Vagina (tissue), 2 donors: ENCODE measurements around the gene AGMAT. TPM values are rescaled to one million over a fixed set of nuclear protein-coding genes. Genes with fewer than 3 reads are reported as not detected.

ENCODE experiments used
- DNase-seq, 2 donors: peaks; one replicate each; pipeline ENCODE4 v3.0.0-alpha.2; 2017; ENCODE audit errors: extremely low spot score in 2 of 2
- H3K27ac ChIP-seq: fragments of 200-600 bp; sonication (generic); one replicate; pipeline ENCODE4 v1.5.1; 2019
- H3K27me3 ChIP-seq: fragments of 200-600 bp; sonication (generic); one replicate; pipeline ENCODE4 v1.5.1; 2019
- H3K36me3 ChIP-seq, 2 donors: fragments of 200-600 bp; sonication (generic); one replicate each; pipeline ENCODE4 v1.5.1; 2017 to 2019
- H3K4me1 ChIP-seq: fragments of 200-600 bp; sonication (generic); one replicate; pipeline ENCODE4 v1.5.1; 2019
- H3K4me3 ChIP-seq, 2 donors: fragments of 200-600 bp; sonication (generic); 1 replicate in 1 of 2; 2 replicates in 1 of 2; pipeline ENCODE4 v1.5.1; 2016 to 2019
- H3K9me3 ChIP-seq: fragments of 200-600 bp; sonication (generic); one replicate; pipeline ENCODE4 v1.5.1; 2019
- CTCF ChIP-seq, 3 experiments: fragments of 450-650 bp in 2 of 3; fragments of 200-600 bp in 1 of 3; sonication (generic) in 1 of 3; IDR thresholded peaks; one replicate each; pipeline ENCODE4 v1.5.1; 2017 to 2019; ENCODE audit warnings: antibody characterized with exemption in 3 of 3, mild to moderate bottlenecking in 2 of 3, moderate library complexity in 2 of 3
- POLR2A ChIP-seq, 2 donors: fragments of 450-650 bp; IDR thresholded peaks; one replicate each; pipeline ENCODE4 v1.6.1; 2017; ENCODE audit warnings: antibody characterized with exemption in 2 of 2, mild to moderate bottlenecking in 2 of 2, moderate library complexity in 2 of 2
- POLR2AphosphoS5 ChIP-seq, 2 donors: sonication (generic); formaldehyde crosslinking; IDR thresholded peaks; one replicate each; pipeline ENCODE4 v1.9.0; 2017; ENCODE audit warnings: antibody characterized with exemption in 2 of 2, mild to moderate bottlenecking in 2 of 2, low read depth in 1 of 2; ENCODE audit not compliant: insufficient read depth in 1 of 2
- intact Hi-C: fragments of 100-400 bp; cut with DNase I; formaldehyde crosslinking; loops from one replicate; pipeline ENCODE4 v1.15.1; 2023
- total RNA-seq: library from RNA; depleted of rRNA; stranded (reverse); fragments of >200 nt; gene quantifications from one replicate; pipeline ENCODE4 v1.2.3, GENCODE V29; 2016

The AGMAT gene
- total RNA-seq, 1 donor from 2014 or later = 1.5 TPM

- Histone ChIP-seq H3K27me3 (no peaks in the 10 kb centered on the region), H3K4me3 (no peak overlapping the region), H3K36me3 (no peaks in the 10 kb centered on the region), H3K27ac (no peak overlapping the region), H3K9me3 (no peaks in the 10 kb centered on the region), H3K4me1 (peaks cover 22% of the 10 kb centered on the region)
- DNase-seq = no peak
- intact Hi-C loops = loop anchor here (10.0 kb wide), 1 partner anchor 146 kb away; the partner anchor contains the start of gene TMEM82
- TF ChIP-seq POLR2AphosphoS5 (IDR thresholded peaks at IDR 0.05; ENCODE audit: insufficient read depth in 1 of 2, low read depth in 1 of 2) (no peak), CTCF (IDR thresholded peaks at IDR 0.05) (no peak), POLR2A (IDR thresholded peaks at IDR 0.05) (no peak)
Measured at GRCh38 chr1:15598436-15598835, 13.6 kb upstream of the AGMAT start.

- Histone ChIP-seq H3K4me3 (no peak overlapping the region), H3K9me3 (no peaks in the 10 kb centered on the region), H3K4me1 (no peaks in the 10 kb centered on the region), H3K27me3 (no peaks in the 10 kb centered on the region), H3K27ac (no peak overlapping the region), H3K36me3 (no peaks in the 10 kb centered on the region)
- intact Hi-C loops = loop anchor here (10.0 kb wide), 1 partner anchor 149 kb away; the partner anchor contains the start of gene TMEM82
- TF ChIP-seq POLR2AphosphoS5 (IDR thresholded peaks at IDR 0.05; ENCODE audit: insufficient read depth in 1 of 2, low read depth in 1 of 2) = no peak
- TF ChIP-seq POLR2A (IDR thresholded peaks at IDR 0.05) = no peak
- TF ChIP-seq CTCF (IDR thresholded peaks at IDR 0.05) = no peak
- no peak for DNase-seq
Measured at GRCh38 chr1:15595809-15596617, 11.2 kb upstream of the AGMAT start.

GRCh38 chr1:15592285-15592684, 7.4 kb upstream of the AGMAT start:
- no peaks in the 10 kb centered on the region for H3K4me1 ChIP-seq
- no peak overlapping the region for H3K4me3 ChIP-seq
- no peak for DNase-seq
- H3K27me3 ChIP-seq = no peaks in the 10 kb centered on the region
- TF ChIP-seq POLR2A (IDR thresholded peaks at IDR 0.05) (no peak), CTCF (IDR thresholded peaks at IDR 0.05) (no peak), POLR2AphosphoS5 (IDR thresholded peaks at IDR 0.05; ENCODE audit: insufficient read depth in 1 of 2, low read depth in 1 of 2) (no peak)
- intact Hi-C loops = loop anchor here (10.0 kb wide), 1 partner anchor 153 kb away; the partner anchor contains the start of gene TMEM82
- H3K36me3 ChIP-seq = no peaks in the 10 kb centered on the region
- H3K27ac ChIP-seq = no peak overlapping the region
- H3K9me3 ChIP-seq = no peaks in the 10 kb centered on the region

- intact Hi-C loops = no loop called here
- DNase-seq = no peak
- Histone ChIP-seq H3K36me3 (no peaks in the 10 kb centered on the region), H3K4me3 (no peak overlapping the region), H3K4me1 (peaks cover 12% of the 10 kb centered on the region), H3K27me3 (no peaks in the 10 kb centered on the region), H3K9me3 (no peaks in the 10 kb centered on the region), H3K27ac (no peak overlapping the region)
- TF ChIP-seq CTCF (IDR thresholded peaks at IDR 0.05) (no peak), POLR2AphosphoS5 (IDR thresholded peaks at IDR 0.05; ENCODE audit: insufficient read depth in 1 of 2, low read depth in 1 of 2) (no peak), POLR2A (IDR thresholded peaks at IDR 0.05) (no peak)
Measured at GRCh38 chr1:15583016-15583706, 1.7 kb downstream of the AGMAT start.
